Activated T-helper 1 cell treated with Interleukin-2 at 50 U/mL for 16 hours (primary cell): ENCODE data around the gene USP54.
"Not testable (repeated sequence)": the region's sequence is repeated elsewhere in the genome, so short reads cannot be mapped to it uniquely, and the experiment has no call there.

ENCODE experiments used
- DNase-seq: peaks from one replicate; pipeline ENCODE4 v3.0.0-alpha.2; 2020; ENCODE audit warnings: low read depth

The USP54 gene, protein sequence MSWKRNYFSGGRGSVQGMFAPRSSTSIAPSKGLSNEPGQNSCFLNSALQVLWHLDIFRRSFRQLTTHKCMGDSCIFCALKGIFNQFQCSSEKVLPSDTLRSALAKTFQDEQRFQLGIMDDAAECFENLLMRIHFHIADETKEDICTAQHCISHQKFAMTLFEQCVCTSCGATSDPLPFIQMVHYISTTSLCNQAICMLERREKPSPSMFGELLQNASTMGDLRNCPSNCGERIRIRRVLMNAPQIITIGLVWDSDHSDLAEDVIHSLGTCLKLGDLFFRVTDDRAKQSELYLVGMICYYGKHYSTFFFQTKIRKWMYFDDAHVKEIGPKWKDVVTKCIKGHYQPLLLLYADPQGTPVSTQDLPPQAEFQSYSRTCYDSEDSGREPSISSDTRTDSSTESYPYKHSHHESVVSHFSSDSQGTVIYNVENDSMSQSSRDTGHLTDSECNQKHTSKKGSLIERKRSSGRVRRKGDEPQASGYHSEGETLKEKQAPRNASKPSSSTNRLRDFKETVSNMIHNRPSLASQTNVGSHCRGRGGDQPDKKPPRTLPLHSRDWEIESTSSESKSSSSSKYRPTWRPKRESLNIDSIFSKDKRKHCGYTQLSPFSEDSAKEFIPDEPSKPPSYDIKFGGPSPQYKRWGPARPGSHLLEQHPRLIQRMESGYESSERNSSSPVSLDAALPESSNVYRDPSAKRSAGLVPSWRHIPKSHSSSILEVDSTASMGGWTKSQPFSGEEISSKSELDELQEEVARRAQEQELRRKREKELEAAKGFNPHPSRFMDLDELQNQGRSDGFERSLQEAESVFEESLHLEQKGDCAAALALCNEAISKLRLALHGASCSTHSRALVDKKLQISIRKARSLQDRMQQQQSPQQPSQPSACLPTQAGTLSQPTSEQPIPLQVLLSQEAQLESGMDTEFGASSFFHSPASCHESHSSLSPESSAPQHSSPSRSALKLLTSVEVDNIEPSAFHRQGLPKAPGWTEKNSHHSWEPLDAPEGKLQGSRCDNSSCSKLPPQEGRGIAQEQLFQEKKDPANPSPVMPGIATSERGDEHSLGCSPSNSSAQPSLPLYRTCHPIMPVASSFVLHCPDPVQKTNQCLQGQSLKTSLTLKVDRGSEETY (N-terminal part only)

DNA sequence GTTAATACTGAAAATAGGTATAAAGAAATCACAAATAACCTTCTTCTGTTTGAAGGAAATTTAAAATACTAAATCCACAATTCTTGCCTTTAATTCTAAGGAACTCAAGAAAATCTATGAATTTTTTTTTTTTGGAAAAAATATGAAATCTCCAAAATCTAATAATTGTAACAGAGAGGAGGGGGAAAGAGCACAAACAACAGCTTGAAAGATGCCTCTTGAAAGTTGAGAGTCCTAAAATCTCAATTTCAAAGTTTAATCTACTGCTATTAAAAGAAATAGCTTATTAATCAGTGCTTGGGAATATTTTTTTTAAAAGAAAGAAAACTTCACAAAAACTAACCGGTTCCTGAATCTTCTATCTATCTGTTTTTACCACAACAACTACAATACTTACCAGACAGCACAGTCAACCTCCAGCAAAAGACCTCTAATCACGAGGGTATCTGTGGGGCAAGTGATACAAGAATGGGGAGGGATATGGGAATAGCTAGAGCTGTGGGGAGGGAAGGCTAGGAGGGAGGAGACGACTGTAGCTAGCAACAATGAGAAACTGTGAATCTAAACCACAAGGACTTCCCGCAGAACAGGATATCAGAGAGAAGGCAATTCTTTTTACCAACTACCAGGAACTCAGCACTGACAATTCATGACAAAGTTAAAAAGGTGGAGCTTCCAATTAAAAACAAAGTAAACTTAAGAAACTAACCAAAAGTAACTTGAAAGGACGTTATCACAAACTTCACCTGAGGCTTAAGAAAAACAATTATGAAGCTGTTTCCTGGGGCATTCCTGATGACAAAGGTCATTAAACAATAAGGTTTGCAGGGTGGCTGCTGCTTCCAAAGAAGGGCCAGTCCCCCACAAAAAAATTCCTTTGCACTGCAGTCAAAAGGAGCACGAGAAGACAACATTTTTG lies at the start of gene USP54:
TSS of gene USP54 (minus strand) at position 462 of the 919 bp plus-strand sequence. CDS start 15,684 bp downstream, outside the sequence.
- DNase-seq, result no peak

DNA sequence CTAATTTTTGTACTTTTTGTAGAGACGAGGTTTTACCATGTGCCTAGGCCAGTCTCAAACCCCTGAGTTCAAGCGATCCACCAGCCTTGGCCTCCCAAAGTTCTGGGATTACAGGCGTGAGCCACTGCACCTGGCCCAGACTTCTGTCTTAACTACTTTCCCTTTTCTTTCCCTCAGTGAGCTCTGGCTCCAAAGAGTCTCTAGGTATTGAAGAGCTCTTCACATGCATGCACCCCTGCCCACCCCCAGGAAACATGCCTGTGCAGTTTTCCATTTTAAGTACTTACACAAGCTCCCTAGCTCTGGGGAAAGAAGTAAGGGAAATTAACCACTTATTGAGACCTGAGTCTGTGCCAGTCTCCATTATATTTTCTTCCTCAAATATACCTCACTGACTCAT lies 48.1 kb upstream of the USP54 start:
- DNase-seq, result no peak

DNA sequence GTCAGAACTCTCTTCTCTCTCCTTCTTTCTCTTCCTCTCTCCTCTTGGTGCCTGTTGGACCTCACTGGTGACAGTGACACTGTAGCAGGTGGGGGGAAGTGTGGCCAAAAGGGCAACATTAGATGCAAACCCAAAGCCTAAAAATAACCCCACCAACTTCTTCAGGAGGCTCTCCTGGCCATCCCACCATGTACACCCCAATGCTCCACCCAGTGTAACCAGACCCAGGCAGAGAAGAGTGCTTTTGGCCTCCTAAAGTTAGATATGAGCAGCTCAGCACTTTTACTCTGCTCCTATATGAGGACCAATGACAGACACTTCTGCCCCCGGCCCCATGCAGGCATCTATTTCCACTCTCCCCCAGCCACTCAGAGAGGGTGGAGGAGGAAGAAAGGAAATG lies 44.6 kb upstream of the USP54 start:
- no peak for DNase-seq

DNA sequence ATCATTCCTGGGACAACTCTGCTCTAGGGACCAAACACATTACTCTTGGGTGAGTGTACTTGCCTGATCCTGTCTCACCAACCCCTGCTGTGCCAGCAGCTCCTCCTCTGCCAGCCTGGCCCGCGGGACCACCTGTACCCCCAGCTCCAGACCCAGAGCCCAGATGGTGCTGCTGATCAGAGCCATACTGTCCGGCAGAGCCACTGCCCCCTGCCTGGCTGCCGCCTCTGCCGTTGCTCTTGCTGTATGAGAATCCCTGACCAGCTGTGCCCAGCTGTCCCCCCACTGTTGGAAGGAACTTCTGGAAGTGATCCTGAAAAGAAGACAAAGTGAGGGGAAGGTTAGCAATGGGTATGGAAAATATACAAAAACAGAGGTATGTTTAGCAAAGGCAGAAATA lies 43.3 kb upstream of the USP54 start:
- DNase-seq, result no peak

DNA sequence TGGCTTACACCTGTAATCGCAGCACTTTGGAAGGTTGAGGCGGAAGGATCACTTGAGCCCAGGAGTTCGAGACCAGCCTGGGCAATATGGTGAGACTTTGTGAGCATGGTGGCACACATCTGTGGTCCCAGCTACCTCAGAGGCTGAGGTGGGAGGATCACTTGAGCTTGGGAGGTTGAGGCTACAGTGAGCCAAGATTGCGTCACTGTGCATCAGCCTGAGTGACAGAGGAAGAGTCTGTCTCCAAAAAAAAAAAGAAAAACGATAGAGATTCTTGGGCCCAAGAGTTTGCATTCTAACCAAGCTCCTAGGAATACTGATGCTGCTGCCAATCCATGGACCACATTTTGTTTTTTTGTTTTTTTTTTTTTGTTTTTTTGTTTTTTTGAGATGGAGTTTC lies 38.0 kb upstream of the USP54 start:
- no peak for DNase-seq

DNA sequence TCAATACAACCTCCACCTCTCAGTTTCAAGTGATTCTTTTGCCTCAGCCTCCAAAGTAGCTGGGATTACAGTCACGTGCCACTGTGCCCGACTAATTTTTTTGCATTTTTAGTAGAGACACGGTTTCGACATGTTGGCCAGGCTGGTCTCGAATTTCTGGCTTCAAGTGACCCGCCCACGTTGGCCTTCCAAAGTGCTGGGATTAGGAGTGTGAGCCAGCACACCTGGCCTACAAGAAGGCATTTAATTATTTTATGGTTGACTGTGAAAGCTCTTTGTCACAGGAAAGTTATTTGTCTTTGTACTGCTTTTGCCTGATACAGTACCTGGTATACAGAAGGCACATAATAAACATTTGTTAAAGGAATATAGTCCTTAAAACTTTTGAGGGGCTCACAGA lies 37.3 kb upstream of the USP54 start:
- no peak for DNase-seq

DNA sequence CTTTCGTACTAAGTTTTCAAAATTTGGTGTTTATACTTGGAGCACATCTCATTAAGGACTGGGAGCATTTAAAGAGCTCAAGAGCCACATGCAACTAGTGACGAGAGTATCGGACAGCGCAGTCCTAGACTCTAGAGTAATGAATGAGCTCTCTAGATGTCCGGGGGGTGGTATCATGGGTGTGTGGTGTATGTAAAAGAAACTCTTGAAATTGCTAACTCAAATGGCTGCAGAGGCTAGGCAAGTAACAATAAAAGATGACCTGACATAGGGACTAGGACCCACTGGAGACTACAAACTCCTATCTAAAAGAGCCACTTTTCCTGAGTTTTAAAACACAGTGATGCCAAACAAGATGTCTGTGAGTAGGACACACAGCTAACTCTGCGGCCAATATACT lies 36.2 kb upstream of the USP54 start:
- no peak for DNase-seq

DNA sequence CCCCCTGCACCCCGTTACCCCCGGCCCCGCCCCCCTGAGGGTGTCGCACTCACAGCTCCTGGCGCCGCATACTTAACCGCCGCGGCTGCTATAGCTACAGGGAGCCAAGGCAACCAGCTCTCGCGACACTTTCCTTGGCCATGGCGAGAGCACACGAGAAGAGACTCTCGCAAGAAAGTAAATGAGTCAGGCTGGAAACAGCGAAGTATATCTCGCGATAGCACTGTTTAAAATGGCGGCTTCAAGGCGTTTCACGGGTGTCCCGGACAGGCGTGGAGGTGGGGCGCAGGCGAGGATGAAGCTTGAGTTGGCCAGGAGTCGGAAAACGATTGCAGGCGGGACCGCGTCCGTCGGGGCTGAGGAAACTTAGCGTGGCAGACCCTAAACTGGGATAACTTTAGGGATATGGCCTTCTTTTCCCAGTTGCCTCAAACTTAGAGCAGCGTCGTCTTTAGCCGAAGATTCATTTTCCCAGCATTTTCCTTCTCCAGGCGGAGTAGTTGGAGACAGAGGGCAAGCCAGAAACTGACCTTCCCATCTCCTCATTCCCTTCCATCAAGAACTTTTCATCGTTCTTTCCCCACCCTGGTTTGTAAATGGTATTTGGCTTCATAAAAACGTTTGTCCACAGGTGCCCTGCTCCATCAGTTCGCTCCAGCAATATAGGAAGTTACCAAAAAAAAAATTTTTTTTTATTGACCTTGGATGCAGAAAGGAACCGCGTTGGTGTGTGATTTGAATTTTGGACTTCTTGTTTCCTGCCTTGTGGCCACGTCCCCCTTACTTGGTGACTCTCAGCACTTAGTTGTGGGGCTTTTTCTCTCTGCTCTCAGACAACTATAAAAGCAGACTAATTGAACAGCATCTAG lies 35.0 kb upstream of the USP54 start:
- DNase-seq, result peak; percentile 83

DNA sequence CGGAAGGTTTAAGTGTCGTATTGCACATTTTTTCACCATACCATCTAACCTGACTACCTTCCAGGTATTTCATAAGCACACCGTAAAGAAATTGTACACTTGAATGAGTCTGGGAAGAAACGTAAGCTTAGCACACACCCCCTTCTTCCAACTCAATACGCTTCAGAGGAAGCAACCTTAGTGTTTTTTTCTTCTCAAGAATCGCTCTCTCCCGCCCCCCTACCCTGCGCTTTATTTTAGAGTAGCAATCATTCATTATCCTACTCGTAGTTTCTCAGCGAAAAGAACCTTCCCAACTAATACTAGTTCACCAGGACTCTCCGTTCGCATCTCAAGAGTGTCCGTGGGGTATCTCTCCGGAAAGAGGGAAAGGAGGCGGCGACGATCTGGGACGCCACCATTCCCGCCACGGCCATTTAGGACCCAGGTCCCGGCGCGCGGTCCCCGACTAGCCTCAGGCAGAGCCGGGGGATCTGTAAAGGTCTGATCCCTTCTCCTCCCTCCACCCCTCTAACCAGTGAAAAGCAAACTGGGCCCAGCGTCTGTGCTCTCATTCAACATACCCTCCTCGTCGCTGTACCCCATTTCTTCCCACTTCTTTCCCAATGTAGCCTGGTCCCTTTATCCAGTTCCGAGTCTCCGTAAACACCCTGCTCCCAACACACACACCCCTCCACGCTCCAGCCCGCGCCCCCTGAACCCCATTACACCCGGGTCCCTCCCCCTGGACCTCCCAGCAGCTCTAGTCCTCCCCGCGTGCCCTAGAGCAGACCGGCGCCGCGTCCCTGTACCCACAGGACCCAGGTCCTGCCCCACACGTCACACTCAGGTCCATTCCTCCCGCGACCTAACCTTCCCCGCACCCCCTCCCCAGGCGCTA lies 34.1 kb upstream of the USP54 start:
- no peak for DNase-seq

DNA sequence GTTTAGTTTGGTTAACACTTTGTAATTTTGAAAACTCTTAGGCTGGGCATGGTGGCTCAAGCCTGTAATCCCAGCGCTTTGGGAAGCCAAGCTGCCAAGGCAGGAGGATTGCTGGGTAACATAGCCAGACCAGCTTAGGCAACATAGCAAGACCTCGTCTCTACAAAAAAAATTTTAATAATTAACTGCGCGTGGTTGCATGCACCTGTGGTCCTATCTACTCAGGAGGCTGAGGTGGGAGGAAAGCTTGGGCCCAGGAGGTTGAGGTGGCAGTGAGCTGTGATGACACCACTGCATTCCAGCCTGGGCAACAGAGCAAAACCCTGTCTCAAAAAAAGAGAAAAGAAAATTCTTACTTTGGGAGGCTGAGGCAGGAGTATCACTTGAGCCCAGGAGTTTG lies 31.9 kb upstream of the USP54 start:
- no peak for DNase-seq

DNA sequence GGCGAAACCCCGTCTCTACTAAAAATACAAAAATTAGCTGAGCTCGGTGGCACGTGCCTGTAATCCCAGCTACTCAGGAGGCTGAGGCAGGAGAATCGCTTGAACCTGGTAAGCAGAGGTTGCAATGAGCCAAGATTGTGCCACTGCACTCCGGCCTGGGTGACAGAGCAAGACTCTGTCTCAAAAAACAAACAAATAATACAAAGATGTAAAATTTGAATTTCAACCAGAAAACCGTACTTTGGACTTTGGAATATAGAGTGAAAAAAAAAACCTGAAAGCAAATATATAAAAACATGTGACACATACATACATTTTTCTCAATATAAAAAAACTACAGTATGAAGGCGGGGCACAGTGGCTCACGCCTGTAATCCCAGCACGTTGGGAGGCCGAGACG lies 29.8 kb upstream of the USP54 start:
- DNase-seq, result not testable (repeated sequence)

DNA sequence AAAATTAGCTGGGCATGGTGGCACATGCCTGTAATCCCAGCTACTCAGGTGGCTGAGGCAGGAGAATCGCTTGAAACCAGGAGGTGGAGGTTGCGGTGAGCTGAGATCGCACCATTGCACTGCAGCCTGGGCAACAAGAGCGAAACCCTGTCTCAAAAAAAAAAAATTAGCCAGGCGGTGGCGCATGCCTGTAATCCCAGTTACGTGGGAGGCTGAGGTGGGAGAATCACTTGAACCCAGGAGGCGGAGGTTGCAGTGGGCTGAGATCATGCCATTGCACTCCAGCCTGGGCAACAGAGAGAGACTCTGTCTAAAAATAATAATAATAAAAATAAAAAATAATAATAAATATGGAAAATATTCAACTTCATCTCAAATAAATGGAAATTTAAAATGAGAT lies 26.0 kb upstream of the USP54 start:
- DNase-seq, result not testable (repeated sequence)

DNA sequence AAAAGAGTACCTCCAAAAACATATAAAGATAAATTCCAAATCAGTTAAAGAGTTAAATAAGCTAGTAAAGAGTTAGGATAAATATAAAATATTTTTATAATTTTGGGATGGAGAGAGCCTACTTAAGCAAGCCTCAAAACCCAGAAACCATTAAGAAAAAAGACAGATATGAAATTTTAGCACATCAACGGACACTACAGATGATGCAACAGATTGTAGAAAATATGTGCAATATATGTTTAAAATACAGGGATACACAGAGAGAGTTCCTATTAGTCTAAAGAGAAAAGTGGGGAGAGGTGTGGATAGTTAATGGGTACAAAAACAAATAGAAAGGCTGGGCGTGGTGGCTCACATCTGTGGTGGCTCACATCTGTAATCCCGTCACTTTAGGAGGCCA lies 23.6 kb upstream of the USP54 start:
- DNase-seq, result no peak

DNA sequence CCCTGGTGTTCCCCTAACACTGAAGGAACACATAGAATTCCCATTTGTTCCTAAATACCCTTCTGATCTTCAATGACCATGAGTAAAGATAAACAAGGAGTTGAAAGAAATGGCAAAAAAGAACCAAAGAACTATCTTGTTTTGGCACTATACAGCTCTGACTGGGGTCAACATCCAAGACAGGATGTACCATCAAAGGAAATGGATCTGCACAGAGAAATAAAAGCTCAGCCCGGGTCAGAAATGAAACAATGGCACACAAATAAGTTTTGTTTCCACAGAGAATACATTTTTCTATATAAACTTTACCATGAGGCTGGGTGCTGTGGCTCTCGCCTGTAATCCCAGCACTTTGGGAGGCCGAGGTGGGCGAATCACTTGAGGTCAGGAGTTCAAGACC lies 18.0 kb upstream of the USP54 start:
- no peak for DNase-seq

DNA sequence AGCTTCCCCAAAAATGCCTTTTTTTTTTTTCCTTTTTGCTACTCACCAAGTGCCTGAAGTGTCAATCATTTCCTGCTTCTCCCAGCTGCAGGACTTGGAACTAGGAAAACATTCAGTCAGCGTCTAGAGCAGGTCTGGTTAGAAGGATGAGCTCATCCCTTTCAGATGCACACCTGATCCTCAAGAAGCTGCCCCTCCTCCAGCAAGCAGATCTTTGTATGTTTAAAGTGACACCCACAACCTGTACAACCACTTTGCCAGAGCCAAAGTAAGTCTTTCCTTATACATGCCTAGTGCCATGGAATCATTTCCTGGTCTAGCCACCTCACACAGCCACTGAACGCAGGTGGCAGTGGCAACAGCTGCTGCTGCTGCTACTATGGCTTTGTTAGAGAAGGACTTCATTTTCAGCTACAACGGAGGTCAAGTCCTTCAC lies 10.4 kb upstream of the USP54 start:
- no peak for DNase-seq

DNA sequence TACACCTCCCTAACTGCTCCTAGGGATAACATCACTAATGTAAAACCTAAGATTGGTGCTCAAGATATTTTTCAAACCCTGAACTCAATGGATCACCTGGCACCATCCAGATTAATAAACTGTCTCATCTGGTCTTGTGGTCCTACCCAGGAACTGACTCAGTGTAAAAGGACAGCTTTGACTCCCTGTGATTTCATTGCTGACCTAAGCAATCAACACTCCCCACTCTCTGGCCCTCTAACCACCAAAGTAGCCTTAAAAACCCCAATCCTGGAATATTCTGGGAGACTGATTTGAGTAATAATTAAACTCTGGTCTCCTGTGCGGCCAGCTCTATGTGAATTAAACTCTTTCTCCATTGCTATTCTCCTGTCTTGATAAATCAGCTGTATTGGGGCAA lies 6.2 kb upstream of the USP54 start:
- no peak for DNase-seq

DNA sequence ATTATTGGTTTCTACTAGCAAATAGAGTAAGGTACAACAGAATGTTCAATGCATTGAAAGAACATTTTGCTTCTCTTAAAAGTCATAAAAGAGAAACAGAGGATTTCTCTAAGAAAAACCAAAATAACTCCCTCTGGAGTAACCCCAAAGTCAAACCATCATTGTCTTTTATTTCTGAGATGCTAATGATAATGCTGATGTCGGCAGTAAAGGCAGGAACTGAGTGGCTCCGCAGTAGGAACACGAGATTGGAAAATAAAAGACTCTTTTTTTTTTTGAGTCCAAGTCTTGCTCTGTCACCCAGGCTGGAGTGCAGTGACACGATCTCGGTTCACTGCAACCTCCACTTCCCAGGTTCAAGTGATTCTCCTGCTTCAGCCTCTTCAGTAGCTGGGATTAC lies 2.7 kb upstream of the USP54 start:
- no peak for DNase-seq

DNA sequence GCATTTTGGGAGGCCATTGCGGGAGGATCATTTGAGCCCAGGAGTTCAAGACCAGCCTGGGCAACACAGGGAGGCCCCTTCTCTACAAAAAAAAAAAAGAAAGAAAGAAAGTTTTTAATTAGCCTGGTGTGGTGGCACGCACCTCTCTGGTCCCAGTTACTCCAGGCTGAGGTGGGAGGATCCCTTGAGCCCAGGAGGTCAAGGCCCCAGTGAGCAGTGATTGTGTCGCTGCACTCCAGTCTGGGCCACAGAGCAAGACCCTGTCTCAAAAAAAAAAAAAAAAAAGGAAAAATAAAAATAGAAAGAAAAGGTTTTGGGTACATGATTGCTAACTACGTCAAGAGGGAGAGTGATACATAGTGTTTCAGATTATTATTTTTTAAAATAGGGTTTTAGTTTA lies 2.0 kb upstream of the USP54 start:
- no peak for DNase-seq

DNA sequence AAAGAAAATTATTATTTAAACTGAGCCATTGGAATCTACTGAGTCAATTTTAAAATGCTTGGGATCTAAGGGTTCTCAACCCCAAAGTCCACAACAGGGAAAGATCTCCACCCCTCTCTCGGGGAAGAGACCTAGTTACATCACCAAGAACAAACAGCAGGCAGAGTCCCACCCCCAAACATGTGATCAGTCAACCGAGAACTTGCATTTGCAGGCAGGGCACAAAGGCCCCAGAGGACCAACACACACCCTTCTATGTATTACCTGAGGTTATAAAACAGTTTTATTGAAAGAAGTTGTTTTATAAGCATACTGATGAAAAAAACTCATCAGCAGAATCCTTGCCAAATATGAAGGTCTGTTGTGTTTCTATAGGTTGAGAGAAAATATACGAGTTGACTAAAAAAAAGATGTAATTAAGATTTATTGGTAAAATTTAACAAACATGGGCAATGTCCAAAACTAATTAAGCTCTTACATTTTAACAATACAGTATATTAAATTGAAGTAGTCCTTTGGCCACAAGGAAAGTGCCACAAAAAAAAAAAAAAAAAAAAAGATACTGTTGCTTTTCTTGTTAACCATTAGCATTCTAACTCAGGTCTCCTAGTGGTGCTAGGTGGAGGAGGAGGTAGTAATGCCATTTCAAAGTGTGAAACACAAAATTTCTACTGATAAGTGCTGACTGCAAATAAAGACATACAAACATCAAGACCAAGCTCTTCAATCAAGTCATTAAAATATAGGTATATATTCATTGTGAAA lies 975 bp upstream of the USP54 start:
- DNase-seq, result no peak
